HG03066 (cell line): ENCODE data around the gene MBNL1.
"Not testable (repeated sequence)": the region's sequence is repeated elsewhere in the genome, so short reads cannot be mapped to it uniquely, and the experiment has no call there.

Experiments
- ATAC-seq: cut with Tn5 transposase; IDR thresholded peaks from one replicate; pipeline ENCODE4 v1.9.1; 2021; ENCODE audit warnings: low read depth; ENCODE audit not compliant: unreplicated experiment

Gene MBNL1

DNA sequence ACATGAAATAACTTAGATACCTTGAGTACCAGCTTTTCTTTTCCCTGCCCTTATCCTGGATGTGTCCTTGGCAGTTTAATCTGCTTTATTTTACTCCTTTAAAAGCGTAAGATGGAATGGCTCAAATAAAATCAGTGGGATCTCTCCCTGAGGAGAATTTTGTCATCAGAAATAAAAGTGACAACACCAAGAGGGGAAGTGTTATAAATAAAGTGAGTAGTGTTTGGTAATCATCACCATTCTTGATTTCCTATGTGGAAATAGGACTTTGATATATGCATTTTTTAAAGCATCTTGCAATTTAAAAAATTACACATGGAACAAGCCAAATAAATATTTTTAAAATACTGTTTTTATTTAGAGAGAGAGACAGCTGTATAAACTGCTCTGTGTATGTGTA lies 76.5 kb downstream of the MBNL1 start:
- ATAC-seq: no peak

DNA sequence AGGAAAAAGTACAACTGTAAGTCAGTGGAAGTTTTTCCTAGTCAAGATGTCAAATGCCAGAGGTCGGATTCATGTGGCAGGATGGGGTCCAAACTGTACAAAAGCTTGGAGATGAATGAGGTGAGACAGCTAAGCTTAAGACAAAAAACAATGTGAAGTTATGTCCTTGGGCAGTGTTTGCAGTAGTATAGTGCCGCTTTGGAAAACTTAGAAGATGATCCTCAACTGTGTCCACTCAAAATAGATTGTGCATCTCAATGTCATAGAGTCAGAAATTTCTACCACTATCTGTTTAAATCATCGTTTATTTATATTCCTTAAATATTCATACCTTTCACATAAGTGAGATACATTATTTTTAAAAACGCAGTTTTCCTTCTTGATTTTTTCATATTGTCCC lies 77.3 kb downstream of the MBNL1 start:
- no peak for ATAC-seq

DNA sequence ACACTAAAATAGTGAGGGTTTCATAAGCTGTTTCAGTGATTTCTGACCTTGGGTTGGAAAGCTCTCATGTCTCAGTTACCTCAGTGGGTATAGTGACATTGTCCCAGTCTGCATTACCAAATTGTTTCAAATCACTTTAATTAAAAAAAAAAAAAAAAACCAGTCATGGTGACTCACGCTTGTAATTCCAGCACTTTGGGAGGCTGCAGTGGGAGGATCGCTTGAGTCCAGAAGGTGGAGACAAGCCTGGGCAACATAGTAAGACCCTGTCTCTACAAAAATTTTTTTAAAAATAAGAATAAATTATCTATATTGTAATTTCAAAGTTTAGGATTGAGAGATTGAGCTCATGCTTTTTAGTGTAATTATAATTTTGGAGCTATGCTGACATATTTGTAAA lies 78.0 kb downstream of the MBNL1 start:
- no peak for ATAC-seq

DNA sequence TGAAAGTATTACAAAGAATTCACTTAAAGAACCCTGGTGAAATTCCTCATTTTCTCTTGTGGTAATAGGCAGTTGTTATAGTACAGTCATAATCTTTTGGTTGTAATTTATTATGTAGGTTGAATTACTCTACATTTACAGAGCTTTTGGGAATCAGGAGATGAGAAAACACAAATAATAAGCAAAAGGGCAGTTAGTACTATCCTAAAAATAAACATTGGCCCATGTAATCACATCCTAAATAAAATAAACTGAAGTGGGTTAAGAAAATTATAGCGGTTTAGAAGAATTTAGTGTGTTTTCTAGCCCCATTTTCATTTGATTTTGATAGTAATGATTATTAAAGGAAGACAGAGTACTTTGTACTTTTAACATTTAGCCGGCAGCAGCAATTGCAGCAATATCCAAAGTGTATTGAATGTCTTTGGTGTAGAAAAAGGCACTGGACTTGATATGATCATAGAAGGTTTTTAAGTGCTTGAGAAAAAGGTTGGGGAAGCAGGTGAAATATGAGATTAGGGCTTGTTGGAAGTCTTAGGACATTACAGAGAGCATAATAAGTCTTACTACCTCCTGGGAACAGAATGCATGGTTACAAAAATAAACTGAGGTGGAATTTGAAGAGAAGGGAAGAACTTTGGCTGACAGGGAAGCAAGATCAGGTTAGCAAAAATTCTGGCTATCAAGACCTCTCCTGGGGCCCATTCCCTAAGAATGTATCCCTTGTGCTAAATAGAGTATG lies 79.9 kb downstream of the MBNL1 start:
- no peak for ATAC-seq

DNA sequence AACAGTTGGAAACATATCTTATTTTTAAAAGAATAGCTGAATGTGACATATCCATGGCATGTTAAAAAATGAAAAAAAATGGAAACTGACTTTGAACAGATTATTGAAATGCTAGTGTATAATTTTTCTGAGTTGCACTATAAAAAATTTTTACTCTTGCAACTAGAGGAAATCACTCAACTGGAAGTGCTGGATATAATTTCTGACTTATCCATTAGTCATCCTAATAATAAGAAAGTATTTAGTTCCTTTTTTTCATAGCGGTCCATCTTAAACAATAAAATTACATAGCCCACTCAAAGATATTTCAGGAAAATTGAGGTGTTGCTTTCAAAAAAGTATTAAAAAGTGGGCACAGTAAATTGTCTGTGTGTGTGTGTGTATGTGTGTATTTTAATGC lies 80.7 kb downstream of the MBNL1 start:
- no peak for ATAC-seq

DNA sequence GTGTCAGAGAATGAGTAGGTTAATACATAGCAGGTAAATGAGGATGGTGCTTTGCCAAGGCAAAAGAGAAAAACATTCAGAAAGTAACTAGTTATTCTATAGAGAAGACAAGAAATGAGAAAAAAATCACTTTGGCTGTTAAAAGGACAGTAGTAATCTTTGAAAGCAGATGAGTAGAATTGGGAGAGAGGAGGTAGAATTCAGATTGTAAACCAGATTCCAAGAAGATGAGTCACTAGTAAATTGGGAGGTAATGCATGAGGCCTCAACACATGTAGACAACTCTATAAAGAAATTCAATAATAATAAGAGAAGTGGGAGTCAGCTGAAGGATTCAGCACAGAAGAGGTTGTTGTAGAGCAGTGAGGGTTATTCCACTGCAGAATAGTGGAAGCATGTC lies 81.4 kb downstream of the MBNL1 start:
- ATAC-seq: no peak

DNA sequence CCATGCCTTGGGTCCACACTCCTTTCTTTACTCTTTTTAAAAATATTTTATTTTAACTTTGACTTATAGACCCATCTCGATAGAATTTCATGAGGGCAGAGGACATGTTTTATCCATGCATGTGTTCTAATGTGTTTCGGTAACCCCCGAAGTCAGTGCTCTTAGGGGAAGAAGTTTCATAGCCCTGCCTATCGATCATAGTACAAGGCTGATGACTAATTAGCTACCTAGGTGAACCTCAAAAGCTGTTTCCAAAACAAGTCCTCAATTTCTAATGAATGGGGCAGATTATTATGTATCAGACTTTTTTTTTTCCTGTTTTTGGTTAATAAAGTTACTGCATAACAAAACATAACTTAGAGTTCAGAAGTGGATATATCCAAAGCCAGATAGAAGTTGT lies 82.0 kb downstream of the MBNL1 start:
- no peak for ATAC-seq

DNA sequence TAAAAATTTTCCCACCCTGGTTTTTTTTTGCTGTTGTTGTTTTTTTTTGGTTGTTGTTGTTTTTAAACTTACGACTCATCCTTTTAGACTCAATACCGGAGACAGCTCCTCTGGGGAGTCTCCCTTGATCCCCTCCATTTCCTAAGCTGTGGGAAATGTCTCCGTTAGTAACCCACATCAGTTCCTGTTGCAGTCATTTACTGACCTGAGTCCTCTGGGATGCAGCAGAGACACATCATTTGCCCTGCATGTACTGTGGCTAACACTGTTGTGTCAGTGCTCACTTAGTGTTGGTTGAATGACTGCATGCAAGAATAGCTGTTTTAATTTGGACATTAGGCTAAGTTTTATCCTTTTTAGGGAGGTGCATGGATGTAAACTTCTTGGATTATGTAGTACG lies 83.8 kb downstream of the MBNL1 start:
- ATAC-seq: no peak

DNA sequence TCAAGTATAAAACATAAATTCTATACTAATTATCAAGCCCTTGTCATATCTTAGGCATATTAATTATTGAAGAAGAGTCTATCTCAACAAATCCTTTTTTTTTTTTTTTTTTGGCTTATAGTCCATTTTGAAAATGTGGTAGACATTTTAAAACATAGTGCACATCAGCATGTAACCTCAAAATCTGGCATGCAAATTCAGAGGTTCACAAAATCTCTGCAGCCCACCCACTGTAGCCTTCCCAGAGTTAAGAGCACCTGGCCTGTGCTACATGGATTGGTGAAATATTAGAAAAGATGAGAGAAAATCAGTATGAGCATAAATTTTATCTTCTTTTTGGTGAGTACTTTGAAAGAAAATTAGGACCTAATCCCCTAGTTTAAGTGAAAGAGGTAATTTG lies 84.8 kb downstream of the MBNL1 start:
- ATAC-seq: no peak

DNA sequence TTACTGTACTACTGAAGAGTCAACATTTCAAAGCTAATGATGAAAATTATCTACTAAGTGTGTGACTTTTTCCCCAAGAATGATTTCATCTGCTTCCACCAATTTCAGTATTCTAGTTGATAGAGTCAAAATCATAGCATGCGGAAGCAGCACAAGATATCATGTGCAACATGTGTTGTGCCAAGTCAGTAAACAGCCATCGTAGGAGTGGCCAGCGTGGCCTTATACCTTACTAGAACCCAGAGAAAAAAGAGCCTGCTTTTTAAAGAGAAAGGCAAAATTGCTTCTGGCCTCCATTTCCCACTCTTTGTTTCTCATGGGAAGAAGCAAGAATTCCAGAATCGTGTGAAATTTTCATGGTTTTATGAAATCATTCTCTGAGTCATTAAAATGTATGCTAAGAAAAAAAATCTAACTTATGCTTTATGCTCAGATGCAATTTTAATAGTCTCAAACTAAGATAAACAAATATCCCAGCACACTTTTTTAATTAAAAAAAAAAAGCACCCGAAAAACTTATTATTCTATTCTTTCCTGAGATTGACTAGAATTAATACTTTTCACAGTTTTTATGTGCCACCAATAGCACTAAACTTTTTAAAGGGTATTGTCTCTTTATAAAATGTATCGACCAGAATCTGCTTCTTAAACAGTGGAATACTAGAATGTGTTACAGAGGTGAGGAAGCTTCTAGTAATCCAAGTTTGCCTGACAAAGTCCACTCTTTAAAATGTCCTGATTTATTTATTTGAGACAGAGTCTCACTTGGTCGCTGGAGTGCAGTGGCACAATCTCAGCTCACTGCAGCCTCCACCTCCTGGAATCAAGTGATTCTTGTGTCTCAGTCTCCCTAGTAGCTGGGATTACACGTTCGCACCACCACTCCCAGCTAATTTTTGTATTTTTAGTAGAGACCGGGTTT lies 87.3 kb downstream of the MBNL1 start:
- no peak for ATAC-seq

DNA sequence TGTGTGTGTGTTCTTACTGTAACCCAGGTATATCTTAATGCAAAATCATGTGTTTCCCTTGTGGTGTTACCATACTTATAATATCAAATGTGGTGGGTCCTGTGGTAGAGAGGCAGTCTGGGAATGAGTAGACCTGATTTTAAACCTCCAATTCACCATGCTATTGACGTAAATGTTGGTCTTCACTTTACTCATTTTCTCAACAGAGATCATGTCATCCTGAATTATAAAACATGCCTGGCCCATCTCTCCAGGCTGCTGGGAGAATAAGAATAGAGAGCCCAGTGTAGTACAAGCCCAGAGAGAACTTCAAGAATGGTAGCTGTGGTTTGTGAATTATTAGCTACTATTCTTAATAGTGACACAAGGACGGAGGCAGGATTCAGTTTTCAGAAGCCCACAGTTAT lies 88.1 kb downstream of the MBNL1 start:
- ATAC-seq: peak; percentile 52

DNA sequence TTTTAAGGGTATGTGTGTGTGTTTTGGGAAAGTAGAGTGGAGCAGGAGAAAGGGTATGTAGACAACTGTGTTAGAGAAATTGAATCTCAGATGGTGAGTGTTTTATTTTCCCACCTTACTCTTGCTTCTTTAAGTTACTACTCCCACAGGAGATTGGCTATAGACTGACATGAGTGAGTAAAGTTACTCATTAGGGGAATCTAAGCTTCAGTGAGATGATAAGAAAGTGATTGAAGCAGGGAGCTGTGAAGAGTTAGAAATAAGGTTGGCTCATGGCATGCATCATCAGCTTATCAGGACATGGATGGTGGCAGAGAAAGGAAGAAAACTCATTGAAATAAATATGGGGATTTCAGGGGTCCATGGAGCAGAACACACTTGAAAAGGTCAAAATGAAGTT lies 88.9 kb downstream of the MBNL1 start:
- ATAC-seq: no peak

DNA sequence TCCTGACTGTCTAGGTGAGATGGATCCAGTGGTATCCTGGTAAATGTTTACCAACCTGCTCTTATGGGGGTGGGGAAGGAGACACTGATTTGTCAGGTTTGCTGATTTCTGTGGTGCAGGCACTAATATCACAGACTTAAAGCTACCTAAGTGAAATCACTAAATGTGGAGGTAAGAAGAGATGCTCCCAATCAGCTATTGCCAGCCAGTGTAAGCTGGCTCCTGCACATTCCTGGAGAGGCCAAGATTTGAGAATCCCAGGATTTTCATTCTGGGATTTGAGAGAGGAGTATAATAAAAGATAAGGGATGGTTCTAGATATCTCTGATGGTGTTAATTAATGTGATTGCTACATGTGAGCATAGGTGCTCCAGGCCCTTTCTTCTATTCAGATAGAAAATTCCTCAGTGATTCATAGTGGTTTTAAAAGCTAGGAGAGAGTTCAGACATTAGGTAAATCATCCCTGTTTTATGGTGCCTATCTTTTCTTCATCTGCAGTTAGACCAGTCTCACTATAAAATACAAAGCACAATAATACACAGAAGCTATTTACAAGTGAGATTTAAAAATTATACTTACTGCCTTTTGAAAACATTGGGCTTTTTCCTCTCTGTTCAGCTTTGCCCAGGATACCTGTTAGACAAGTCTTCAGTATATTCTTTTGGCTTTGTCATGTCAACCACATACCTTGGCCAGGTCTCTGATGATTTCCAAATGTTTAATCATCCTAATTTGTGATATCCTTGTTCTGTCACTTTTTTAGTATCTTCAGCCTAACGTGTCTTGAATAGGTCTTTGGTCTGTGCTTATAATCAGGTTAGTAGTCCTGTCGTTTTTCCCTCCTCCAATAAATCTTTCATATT lies 90.9 kb downstream of the MBNL1 start:
- no peak for ATAC-seq

DNA sequence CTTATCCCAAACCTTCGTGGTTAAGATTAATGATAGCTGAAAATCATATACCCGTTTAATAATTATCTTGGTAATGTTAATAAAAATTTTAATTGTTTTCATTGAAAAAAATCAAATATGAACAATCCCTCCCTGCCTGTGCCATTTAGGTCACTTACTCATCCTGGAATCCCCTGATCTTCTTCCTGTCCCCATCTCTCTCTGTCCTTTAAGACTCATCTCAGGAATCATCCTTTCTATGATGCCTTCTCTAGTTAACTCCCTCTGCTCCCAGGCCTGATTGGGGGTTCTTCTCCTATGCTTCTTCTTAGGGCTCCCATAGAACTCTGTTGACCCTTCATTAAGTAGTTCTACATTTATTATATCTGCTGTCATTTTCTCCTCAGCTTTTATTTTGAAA lies 91.6 kb downstream of the MBNL1 start:
- ATAC-seq: no peak

DNA sequence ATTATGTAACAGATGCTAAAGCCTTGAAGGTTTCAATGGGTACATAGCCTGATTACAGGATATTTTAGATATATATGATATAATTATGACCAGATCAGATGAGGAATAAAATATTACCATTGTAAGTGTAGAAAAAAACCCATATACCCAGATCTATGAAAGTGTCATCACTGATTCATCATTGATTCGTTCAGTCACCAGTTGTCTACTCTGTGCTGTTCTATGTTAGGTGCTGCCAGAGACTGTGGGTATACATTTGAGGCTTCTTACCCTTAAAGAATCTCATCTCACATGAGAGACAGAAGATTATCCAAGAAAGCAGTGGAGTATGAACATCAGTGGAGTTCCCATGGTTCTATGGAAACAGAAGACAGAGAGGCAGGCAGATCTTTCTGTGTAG lies 92.2 kb downstream of the MBNL1 start:
- ATAC-seq: no peak

DNA sequence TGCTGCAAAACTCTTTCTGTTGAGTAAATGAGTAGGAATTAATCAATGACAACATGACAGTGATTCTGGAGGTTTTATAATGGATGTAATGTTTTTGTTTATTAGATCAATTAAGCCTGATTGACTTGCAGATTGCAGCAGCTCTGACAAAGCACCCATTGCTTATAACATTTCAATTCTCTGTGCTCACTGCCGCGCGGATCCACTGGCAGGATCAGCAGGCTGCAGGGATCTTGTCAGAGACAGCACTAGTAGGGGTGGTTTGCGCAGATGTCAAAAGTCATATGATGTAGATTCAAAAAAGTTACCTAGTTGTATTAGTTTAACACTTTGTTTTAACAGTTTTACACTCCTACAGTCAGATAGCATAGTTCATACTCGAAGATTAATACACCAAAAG lies 93.4 kb downstream of the MBNL1 start:
- no peak for ATAC-seq

DNA sequence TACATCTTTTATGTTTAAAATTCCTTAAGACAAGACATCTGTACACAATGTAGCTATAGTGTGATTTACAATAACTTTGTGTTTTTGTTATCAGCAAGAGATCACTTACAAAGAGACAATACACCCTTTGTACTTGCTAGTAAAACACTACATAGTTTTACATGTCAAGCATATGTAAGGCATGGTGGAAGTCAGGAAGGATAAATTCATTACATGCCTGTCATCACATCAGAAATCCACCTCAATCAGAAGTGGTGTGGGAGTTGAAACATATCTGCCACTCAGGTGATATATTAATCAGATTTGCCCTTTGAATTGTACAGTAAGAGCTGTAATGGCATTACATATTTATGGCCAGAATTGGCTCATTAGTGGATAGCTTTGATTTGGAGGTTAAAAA lies 95.5 kb downstream of the MBNL1 start:
- ATAC-seq: no peak

DNA sequence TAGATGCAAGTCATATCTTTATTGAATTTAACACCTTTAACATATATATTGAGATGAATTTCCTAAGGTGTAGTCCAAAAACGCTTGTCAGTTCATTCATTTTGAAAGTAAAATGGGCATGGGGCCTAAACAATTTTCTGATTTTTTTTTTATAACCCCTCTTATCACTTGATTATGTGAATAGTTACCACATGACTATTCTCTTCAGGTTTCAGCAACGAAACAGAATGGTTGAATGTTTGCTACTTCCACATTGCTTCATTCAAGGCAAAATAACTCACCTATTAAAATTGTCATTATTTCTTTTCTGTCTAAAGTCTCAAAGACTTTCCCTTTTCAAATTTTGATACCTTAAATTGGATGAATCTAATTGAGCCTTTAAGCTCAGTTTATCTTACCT lies 96.4 kb downstream of the MBNL1 start:
- no peak for ATAC-seq

DNA sequence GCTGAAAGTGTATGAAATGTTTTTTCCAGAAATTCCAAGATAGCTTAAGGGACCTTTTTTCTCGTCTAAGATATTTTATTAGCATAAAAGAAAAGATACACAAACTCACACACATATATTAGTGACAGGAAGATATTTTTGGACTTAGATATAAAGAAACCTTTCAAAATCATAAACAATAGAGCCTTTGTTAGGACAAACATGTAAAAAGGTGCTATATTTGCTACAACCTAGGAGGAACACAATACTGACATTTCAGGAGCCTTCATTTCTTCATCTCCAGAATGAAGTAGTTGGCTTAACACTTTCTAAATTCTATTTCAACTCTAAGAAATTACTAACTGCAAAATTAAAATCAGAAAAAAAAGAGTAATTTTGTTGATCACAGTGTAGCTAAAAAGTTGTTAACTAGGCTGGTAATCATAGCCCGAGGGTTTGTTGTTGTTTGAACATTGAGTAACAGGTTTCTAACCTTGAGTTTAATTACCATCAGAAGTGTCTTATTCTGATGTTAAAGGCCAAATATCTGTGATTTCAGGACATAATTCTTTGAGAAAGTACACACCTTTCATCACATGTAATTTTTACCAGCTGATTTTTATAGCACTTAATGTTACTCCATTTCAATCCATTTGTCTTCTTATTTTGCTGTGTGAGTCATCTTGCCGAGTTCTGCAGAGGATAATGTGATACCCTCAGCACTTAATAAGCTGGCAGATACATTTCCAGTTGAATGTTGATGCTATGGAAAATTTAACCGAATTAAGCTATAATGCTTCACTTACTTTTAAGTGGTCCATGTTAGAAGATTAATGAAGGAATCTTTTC lies 97.3 kb downstream of the MBNL1 start:
- ATAC-seq: no peak

DNA sequence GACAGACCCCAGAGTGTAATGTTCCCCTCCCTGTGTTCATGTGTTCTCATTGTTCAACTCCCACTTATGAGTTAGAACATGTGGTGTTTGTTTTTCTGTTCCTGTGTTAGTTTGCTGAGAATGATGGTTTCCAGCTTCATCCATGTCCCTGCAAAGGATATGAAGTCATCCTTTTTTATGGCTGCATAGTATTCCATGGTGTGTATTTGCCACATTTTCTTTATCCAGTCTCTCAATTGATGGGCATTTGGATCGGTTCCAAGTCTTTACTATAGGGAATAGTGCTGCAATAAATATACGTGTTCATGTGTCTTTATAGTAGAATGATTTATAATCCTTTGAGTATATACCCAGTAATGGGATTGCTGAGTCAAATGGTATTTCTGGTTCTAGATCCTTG lies 98.5 kb downstream of the MBNL1 start:
- not testable (repeated sequence) for ATAC-seq
